Transverse colon (tissue), 4 donors: ENCODE results near the gene ST6GAL1. TPM values are rescaled to one million over a fixed set of nuclear protein-coding genes. Genes with fewer than 3 reads are reported as not detected.

ENCODE experiments used
- DNase-seq: peaks from one replicate; pipeline ENCODE4 v3.0.0-alpha.2; 2019
- H3K27ac ChIP-seq, 4 donors: fragments of 200-600 bp; sonication (generic); 2 replicates each; pipeline ENCODE4 v1.5.1; 2016 to 2018; ENCODE audit warnings: inconsistent platforms in 4 of 4
- H3K27me3 ChIP-seq: fragments of 200-600 bp; sonication (generic); 2 replicates; pipeline ENCODE4 v1.5.1; 2017; ENCODE audit warnings: inconsistent platforms
- H3K36me3 ChIP-seq, 4 donors: fragments of 200-600 bp; sonication (generic); 2 replicates each; pipeline ENCODE4 v1.5.1; 2017 to 2019; ENCODE audit warnings: inconsistent platforms in 4 of 4
- H3K4me1 ChIP-seq, 4 donors: fragments of 200-600 bp; sonication (generic); 2 replicates each; pipeline ENCODE4 v1.5.1; 2017 to 2020; ENCODE audit warnings: inconsistent platforms in 4 of 4
- H3K4me3 ChIP-seq, 4 donors: fragments of 200-600 bp; sonication (generic); 1 replicate in 1 of 4; 2 replicates in 3 of 4; pipeline versions ENCODE4 v1.5.1 to v1.6.1; 2017 to 2019; ENCODE audit warnings: inconsistent platforms in 4 of 4
- H3K9me3 ChIP-seq, 2 donors: fragments of 200-600 bp; sonication (generic); 2 replicates each; pipeline ENCODE4 v1.5.1; 2017 to 2019; ENCODE audit warnings: inconsistent platforms in 2 of 2
- EP300 ChIP-seq: sonication (generic); formaldehyde crosslinking; IDR thresholded peaks from one replicate; pipeline ENCODE4 v1.6.1; 2017; ENCODE audit warnings: antibody characterized with exemption, low read depth
- POLR2A ChIP-seq: fragments of 450-650 bp; IDR thresholded peaks from one replicate; pipeline ENCODE4 v1.6.1; 2016; ENCODE audit warnings: antibody characterized with exemption, mild to moderate bottlenecking, moderate library complexity
- POLR2AphosphoS5 ChIP-seq, 3 donors: sonication (generic); formaldehyde crosslinking; IDR thresholded peaks; one replicate each; pipeline ENCODE4 v1.6.1; 2016; ENCODE audit warnings: antibody characterized with exemption in 3 of 3
- WGBS, 2 donors: methylation state at CpG; one replicate each; pipeline ENCODE4 v1.1.5; 2018; ENCODE audit warnings: low coverage in 1 of 2; 5-methylcytosine and 5-hydroxymethylcytosine counted together
- in situ Hi-C, 4 donors: fragments of 200-750 bp; cut with MboI; loops; one replicate each; pipeline versions ENCODE4 v1.15.0 to v1.15.1; 2017; ENCODE audit warnings: low sequenced_read_pairs in 3 of 4, low pct_ligation_motif_present in 1 of 4, low pct_unique_long_range_greater_than_20kb in 1 of 4
- intact Hi-C: fragments of 100-400 bp; cut with DNase I; formaldehyde crosslinking; loops from one replicate; pipeline ENCODE4 v1.15.1; 2023; ENCODE audit warnings: low total_unique reads
- total RNA-seq, 4 donors: library from RNA; depleted of rRNA; stranded (reverse); fragments of >200 nt; gene quantifications; one replicate each; pipeline ENCODE4 v1.1.0, GENCODE V29; 2016
- TF ChIP-seq, protein P1 (sequence below), 5 experiments: fragments of 200-600 bp in 3 of 5; fragments of 450-650 bp in 2 of 5; sonication (generic) in 3 of 5; IDR thresholded peaks; 1 replicate in 2 of 5; 2 replicates in 3 of 5; pipeline ENCODE4 v1.5.1; 2016 to 2017; ENCODE audit warnings: antibody characterized with exemption in 5 of 5, inconsistent platforms in 3 of 5, mild to moderate bottlenecking in 2 of 5, moderate library complexity in 1 of 5

Gene ST6GAL1
- total RNA-seq, 4 donors from 2014 or later, result 22.4 to 50.5 (median 31.2) TPM

DNA sequence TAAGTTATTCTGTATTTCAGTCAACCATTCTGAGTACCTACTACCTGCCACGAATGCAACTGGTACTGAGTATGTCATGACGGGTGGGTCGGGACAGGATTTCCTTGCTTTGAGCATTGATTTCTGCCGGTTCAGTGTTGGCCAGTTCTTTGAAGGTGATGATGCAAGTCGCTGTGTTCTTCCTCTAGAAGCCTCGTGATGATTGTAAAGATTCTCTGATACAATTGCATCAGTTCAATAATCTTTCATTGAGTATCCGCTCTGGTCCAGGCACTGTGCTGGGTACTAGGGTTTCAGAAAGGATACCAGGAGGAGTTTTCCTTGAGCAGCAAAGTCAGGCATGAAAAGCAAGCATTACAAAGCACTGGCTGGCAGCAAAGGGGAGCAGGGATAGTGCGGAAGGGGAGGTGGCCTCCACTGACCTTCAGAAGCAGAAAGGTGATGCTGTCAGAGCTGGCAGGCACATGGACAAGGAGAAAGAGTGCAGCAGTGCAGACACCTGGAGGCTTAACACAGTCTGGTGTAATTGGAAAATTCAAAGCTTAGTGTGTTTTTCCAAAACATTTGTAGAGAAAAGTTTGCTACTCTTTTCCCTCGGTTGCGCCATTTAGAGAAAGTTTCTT, 108.9 kb downstream of the ST6GAL1 start:
- in situ Hi-C loops, result no loop called here
- Histone ChIP-seq H3K27me3 (no peaks in the 10 kb centered on the region), H3K36me3 (no peaks in the 10 kb centered on the region), H3K4me3 (peak overlapping the region in 2 of 4 donors; percentile 15 to 20), H3K27ac (peak overlapping the region; percentile 62 to 77 (median 73)), H3K9me3 (peaks cover 0 to 4% of the 10 kb centered on the region in 2 donors), H3K4me1 (peaks cover 0 to 45% (median 24%) of the 10 kb centered on the region in 4 donors)
- 76 to 78% methylated on average over 4 to 10 of the region's 10 CpGs for WGBS, 2 donors
- intact Hi-C loops, result no loop called here
- DNase-seq, result no peak
- TF ChIP-seq EP300 (no peak), POLR2AphosphoS5 (IDR thresholded peaks at IDR 0.05) (no peak)

DNA sequence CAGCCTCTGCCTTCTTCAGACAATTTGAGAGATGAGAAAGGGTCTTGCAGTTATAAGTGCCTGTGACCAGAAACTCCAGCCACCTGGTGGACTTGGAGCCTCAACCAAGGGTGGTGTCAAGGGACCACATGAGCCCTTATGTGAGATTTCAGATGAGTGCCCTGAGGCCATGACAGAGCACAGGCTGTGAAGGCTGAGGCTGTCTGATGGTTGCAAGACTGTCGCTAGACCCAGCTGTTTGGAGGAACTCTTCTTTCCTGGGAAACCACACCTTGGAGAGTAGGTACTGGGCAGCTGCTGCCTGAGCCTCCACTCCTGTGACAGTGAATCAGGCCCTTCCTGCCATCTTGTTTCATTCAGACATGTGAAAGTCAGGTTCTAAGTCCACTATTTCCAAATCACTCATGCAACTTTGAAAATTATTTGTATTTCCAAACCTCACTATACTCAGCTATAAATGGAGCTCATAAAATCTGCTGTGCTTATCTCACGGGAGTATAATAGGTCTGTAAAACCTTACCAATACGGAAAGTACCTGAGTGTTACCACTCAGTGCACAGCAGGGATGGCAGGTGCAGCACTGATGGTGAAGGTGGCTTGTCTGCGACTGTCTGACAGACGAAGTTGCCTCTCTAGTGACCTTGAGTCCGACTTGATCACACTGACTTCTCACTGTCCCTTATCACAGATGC, 109.5 kb downstream of the ST6GAL1 start:
- H3K4me3 ChIP-seq, result no peak overlapping the region
- no peaks in the 10 kb centered on the region for H3K9me3 ChIP-seq
- H3K27me3 ChIP-seq, result no peaks in the 10 kb centered on the region
- peaks cover 0 to 52% (median 30%) of the 10 kb centered on the region in 4 donors for H3K4me1 ChIP-seq
- DNase-seq, result peak; percentile 63
- intact Hi-C loops, result no loop called here
- TF ChIP-seq, protein P1, sequence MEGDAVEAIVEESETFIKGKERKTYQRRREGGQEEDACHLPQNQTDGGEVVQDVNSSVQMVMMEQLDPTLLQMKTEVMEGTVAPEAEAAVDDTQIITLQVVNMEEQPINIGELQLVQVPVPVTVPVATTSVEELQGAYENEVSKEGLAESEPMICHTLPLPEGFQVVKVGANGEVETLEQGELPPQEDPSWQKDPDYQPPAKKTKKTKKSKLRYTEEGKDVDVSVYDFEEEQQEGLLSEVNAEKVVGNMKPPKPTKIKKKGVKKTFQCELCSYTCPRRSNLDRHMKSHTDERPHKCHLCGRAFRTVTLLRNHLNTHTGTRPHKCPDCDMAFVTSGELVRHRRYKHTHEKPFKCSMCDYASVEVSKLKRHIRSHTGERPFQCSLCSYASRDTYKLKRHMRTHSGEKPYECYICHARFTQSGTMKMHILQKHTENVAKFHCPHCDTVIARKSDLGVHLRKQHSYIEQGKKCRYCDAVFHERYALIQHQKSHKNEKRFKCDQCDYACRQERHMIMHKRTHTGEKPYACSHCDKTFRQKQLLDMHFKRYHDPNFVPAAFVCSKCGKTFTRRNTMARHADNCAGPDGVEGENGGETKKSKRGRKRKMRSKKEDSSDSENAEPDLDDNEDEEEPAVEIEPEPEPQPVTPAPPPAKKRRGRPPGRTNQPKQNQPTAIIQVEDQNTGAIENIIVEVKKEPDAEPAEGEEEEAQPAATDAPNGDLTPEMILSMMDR (IDR thresholded peaks at IDR 0.05), result no peak
- TF ChIP-seq POLR2A, result peak; percentile 36
- TF ChIP-seq POLR2AphosphoS5 (IDR thresholded peaks at IDR 0.05), result peak in 2 of 3 donors; percentile 59 to 65
- H3K36me3 ChIP-seq, result no peaks in the 10 kb centered on the region
- 20 to 38% methylated on average over 1 to 6 of the region's 6 CpGs for WGBS, 2 donors
- in situ Hi-C loops, result no loop called here
- H3K27ac ChIP-seq, result peak overlapping the region; percentile 62 to 77 (median 73)

DNA sequence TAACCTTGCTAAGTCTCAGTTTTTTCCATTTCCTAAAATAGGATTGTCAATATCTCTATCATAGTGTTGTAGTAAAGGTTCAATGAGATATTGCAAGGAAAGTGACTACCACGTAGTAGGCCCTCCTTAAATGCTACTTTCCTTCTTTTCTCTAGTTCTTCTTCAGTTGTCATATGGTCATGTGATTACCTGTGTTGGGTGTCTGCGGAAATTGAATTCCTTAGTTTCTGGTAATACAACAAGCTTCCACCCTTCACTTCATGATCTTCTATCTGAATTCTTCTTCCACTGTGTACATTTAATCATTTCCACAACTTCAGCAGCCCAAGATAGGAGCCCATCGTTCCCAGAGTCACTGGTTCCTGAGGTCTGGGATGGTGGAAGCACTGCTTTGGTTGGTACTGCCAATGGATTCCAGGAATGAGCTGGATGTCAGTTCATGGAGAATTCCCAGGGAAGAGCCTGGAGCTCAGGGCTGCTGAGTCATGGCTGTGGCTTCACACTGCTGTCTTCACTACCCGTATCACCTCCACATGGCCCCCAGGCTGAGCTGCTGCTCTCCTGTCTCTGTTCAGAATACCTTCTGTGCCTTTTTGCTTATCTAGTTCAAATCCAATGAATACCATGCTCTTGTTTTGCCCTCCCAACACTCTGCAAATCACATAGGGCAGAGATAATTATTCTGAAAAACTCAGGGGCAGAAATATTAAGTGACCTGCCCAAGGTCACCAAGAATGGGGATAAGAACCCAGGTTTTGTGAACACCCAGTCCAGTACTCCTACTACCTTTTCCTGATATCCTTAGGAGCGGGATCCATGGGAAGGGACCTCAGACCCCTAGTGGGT, 110.4 kb downstream of the ST6GAL1 start:
- peaks cover 0 to 55% (median 31%) of the 10 kb centered on the region in 4 donors for H3K4me1 ChIP-seq
- peak overlapping the region; percentile 62 to 77 (median 73) for H3K27ac ChIP-seq
- intact Hi-C loops (no loop called here), in situ Hi-C loops (no loop called here)
- H3K27me3 ChIP-seq, result no peaks in the 10 kb centered on the region
- WGBS, 2 donors, result 62 to 78% methylated on average over 3 to 5 of the region's 5 CpGs
- H3K9me3 ChIP-seq, result no peaks in the 10 kb centered on the region
- H3K36me3 ChIP-seq, result no peaks in the 10 kb centered on the region
- no peak for DNase-seq
- no peak overlapping the region for H3K4me3 ChIP-seq
- no peak for TF ChIP-seq POLR2AphosphoS5 (IDR thresholded peaks at IDR 0.05)
- TF ChIP-seq POLR2A, result no peak
- TF ChIP-seq EP300, result no peak
- TF ChIP-seq, protein P1 (IDR thresholded peaks at IDR 0.05), result no peak

DNA sequence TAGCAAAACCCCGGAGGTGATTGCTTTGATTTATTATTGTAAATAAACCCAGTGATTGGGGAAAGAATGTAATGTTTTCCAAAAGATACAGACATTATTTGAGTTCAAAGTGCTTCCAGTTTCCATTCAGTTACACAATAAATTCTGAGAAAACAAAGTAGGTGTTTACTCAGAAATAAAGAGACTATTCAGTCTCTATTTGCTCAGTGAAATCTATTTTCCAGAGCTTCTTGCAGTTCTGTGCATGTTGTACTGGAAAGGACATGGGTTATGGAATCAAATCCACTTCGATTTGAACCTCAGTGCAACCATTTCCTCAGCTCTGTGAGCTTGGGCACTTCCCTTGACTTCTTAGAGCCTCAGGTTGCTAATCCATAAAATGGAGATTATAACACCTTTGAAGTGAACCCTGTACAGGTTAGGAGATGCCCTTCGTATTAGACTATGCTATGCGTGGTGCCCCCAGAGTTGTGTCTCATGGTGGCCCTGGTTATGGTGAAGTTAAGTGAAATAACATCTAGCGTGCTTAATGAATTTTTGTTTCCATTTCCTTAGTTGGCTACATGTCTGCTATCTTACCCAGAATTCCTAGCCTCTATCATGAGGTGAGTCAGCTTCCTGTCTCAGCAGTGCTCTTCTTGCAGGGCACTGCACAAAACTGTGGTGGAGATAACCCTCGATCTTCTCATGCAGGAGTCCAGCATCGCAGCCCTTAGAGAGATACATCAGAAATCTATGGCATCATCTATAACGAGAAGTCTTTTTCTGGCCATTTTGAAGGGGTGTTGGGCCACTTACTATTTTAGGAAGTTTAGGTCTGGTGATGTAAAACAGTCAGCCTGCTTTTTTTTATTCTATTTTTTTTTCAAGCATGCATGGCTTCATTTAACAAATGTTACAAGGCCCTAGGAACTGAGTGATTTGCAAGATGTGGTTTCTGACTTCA, 111.3 kb downstream of the ST6GAL1 start:
- intact Hi-C loops, result no loop called here
- WGBS, 2 donors, result 43 to 45% methylated on average over 7 to 8 of the region's 8 CpGs
- Histone ChIP-seq H3K27ac (peak overlapping the region; percentile 62 to 77 (median 73)), H3K9me3 (no peaks in the 10 kb centered on the region), H3K4me3 (no peak overlapping the region), H3K36me3 (no peaks in the 10 kb centered on the region), H3K4me1 (peaks cover 0 to 55% (median 31%) of the 10 kb centered on the region in 4 donors), H3K27me3 (no peaks in the 10 kb centered on the region)
- in situ Hi-C loops, result no loop called here
- no peak for DNase-seq
- no peak for TF ChIP-seq POLR2AphosphoS5 (IDR thresholded peaks at IDR 0.05)
- TF ChIP-seq, protein P1 (IDR thresholded peaks at IDR 0.05), result no peak
- no peak for TF ChIP-seq EP300
- TF ChIP-seq POLR2A, result no peak
